ENCODE results near the gene ANGPTL2.
"Not testable (repeated sequence)": the region's sequence is repeated elsewhere in the genome, so short reads cannot be mapped to it uniquely, and the experiment has no call there.

ANGPTL2 gene

GRCh38 chr9:127122176-127123063 is at the start of gene ANGPTL2:
Gene ANGPTL2, minus strand, starts transcription at chr9:127122635. Its CDS starts 13,904 bp downstream, at chr9:127108731.
- no peaks in the 10 kb centered on the region for H3K9me3 ChIP-seq (ENCODE audit: low read length)
- H3K4me2 ChIP-seq (ENCODE audit: low read length): no peak within 1 kb of the TSS
- H3K4me1 ChIP-seq (ENCODE audit: insufficient read depth, low read length, severe bottlenecking): no peaks in the 10 kb centered on the region
- no peaks in the 10 kb centered on the region for H3F3A ChIP-seq (ENCODE audit: insufficient read depth, low read length)
- no peaks in the 10 kb centered on the region for H3K27me3 ChIP-seq (ENCODE audit: insufficient read depth, low read length)
- H4K20me1 ChIP-seq (ENCODE audit: insufficient read depth, low read length): no peaks in the 10 kb centered on the region
- no peak within 1 kb of the TSS for H3K27ac ChIP-seq (ENCODE audit: low read depth, low read length, poor library complexity, severe bottlenecking)
- H2AFZ ChIP-seq (ENCODE audit: low read length): no peak within 1 kb of the TSS
- TF ChIP-seq CTCF (IDR thresholded peaks at IDR 0.05; ENCODE audit: low read length) (no peak), EZH2 (IDR thresholded peaks at IDR 0.05; ENCODE audit: borderline replicate concordance, low read length) (no peak)
- H3K4me3 ChIP-seq (ENCODE audit: low read depth, low read length, poor library complexity, severe bottlenecking): no peak within 1 kb of the TSS
- H3K9ac ChIP-seq (ENCODE audit: low read length): no peak within 1 kb of the TSS
- H3K36me3 ChIP-seq (ENCODE audit: insufficient read depth, low read length): no peaks in the 10 kb centered on the region
- H3K79me2 ChIP-seq (ENCODE audit: insufficient read depth, low read length): no peaks in the 10 kb centered on the region
- no peaks in the 10 kb centered on the region for H3K9me2 ChIP-seq (ENCODE audit: low read depth, low read length)

- not testable (repeated sequence) for H3K9ac ChIP-seq (ENCODE audit: low read length); H3K27me3 ChIP-seq (ENCODE audit: insufficient read depth, low read length); H3K4me3 ChIP-seq (ENCODE audit: low read depth, low read length, poor library complexity, severe bottlenecking)
Observed at GRCh38 chr9:127171348-127171747, 48.9 kb upstream of the ANGPTL2 start.

GRCh38 chr9:127170652-127171051 is 48.2 kb upstream of the ANGPTL2 start:
- Histone ChIP-seq H3K9me2 (ENCODE audit: low read depth, low read length) (no peaks in the 10 kb centered on the region), H3K4me3 (ENCODE audit: low read depth, low read length, poor library complexity, severe bottlenecking) (no peak overlapping the region), H3K27me3 (ENCODE audit: insufficient read depth, low read length) (no peaks in the 10 kb centered on the region), H2AFZ (ENCODE audit: low read length) (no peak overlapping the region), H3K9ac (ENCODE audit: low read length) (no peak overlapping the region), H3K36me3 (ENCODE audit: insufficient read depth, low read length) (no peaks in the 10 kb centered on the region; the same call in 1 of the 2 replicates), H3K4me1 (ENCODE audit: insufficient read depth, low read length, severe bottlenecking) (peaks cover 27% of the 10 kb centered on the region), H4K20me1 (ENCODE audit: insufficient read depth, low read length) (no peaks in the 10 kb centered on the region), H3F3A (ENCODE audit: insufficient read depth, low read length) (no peaks in the 10 kb centered on the region), H3K9me3 (ENCODE audit: low read length) (no peaks in the 10 kb centered on the region), H3K4me2 (ENCODE audit: low read length) (no peak overlapping the region), H3K79me2 (ENCODE audit: insufficient read depth, low read length) (no peaks in the 10 kb centered on the region), H3K27ac (ENCODE audit: low read depth, low read length, poor library complexity, severe bottlenecking) (no peak overlapping the region)
- TF ChIP-seq EZH2 (IDR thresholded peaks at IDR 0.05; ENCODE audit: borderline replicate concordance, low read length) (no peak), CTCF (IDR thresholded peaks at IDR 0.05; ENCODE audit: low read length) (no peak)

More at GRCh38 chr9:127171348-127171747, 48.9 kb upstream of the ANGPTL2 start:
- not testable (repeated sequence) for H3F3A ChIP-seq (ENCODE audit: insufficient read depth, low read length); H3K9me3 ChIP-seq (ENCODE audit: low read length); H3K36me3 ChIP-seq (ENCODE audit: insufficient read depth, low read length); H3K9me2 ChIP-seq (ENCODE audit: low read depth, low read length); H2AFZ ChIP-seq (ENCODE audit: low read length); H4K20me1 ChIP-seq (ENCODE audit: insufficient read depth, low read length); H3K4me2 ChIP-seq (ENCODE audit: low read length); H3K79me2 ChIP-seq (ENCODE audit: insufficient read depth, low read length); H3K27ac ChIP-seq (ENCODE audit: low read depth, low read length, poor library complexity, severe bottlenecking)
- H3K4me1 ChIP-seq (ENCODE audit: insufficient read depth, low read length, severe bottlenecking): peaks cover 21% of the 10 kb centered on the region
